Common myeloid progenitor, CD34-positive (primary cell): ENCODE results near the gene CTXN1.

ENCODE experiments used
- CTCF ChIA-PET: fragments of 350-600 bp; sonication (Branson Sonifier 250); formaldehyde crosslinking; loops from one replicate; lab custom pipeline; 2021; ENCODE audit warnings: antibody characterized with exemption; lab: Charles Lee
- POLR2A ChIA-PET: fragments of 350-600 bp; sonication (Branson Sonifier 250); formaldehyde crosslinking; loops from one replicate; lab custom pipeline; 2021; ENCODE audit warnings: antibody characterized with exemption; lab: Charles Lee
- DNase-seq, 3 donors: peaks; one replicate each; pipeline versions ENCODE4 v3.0.0 to v3.0.0-alpha.2; 2013
- H3K27ac ChIP-seq, 2 experiments: 1 replicate in 1 of 2; 2 replicates in 1 of 2; pipeline ENCODE4 v1.7.0; 2013; ENCODE audit warnings: inconsistent platforms in 2 of 2, low read length in 2 of 2, mild to moderate bottlenecking in 2 of 2, low read depth in 1 of 2, moderate library complexity in 1 of 2; ENCODE audit not compliant: severe bottlenecking in 2 of 2, insufficient read depth in 1 of 2, poor library complexity in 1 of 2
- H3K27me3 ChIP-seq, 5 experiments: replicated peaks in 2 of 5; 1 replicate in 3 of 5; 2 replicates in 2 of 5; pipeline versions ENCODE4 v1.6.1 to v1.7.0; 2013; ENCODE audit warnings: low read length in 4 of 5, mild to moderate bottlenecking in 2 of 5, moderate library complexity in 2 of 5, inconsistent platforms in 1 of 5; ENCODE audit not compliant: insufficient read depth in 5 of 5, control insufficient read depth in 4 of 5
- H3K36me3 ChIP-seq, 4 experiments: 1 replicate in 2 of 4; 2 replicates in 2 of 4; pipeline versions ENCODE4 v1.6.1 to v1.7.0; 2013; ENCODE audit warnings: low read length in 3 of 4, control low read depth in 1 of 4, mild to moderate bottlenecking in 1 of 4; ENCODE audit not compliant: control insufficient read depth in 4 of 4, insufficient read depth in 4 of 4
- H3K4me1 ChIP-seq, 4 experiments: 1 replicate in 3 of 4; 2 replicates in 1 of 4; pipeline versions ENCODE4 v1.6.1 to v1.7.1; 2013; ENCODE audit warnings: low read length in 3 of 4, mild to moderate bottlenecking in 3 of 4, control low read depth in 1 of 4, inconsistent platforms in 1 of 4, moderate library complexity in 1 of 4; ENCODE audit not compliant: control insufficient read depth in 4 of 4, insufficient read depth in 4 of 4; ENCODE audit errors: control extremely low read depth in 1 of 4
- H3K4me3 ChIP-seq, 7 experiments: 1 replicate in 4 of 7; 2 replicates in 3 of 7; pipeline versions ENCODE4 v1.5.1 to v1.7.0; 2013; ENCODE audit warnings: mild to moderate bottlenecking in 7 of 7, low read length in 6 of 7, moderate library complexity in 6 of 7, inconsistent platforms in 2 of 7, low read depth in 2 of 7, control low read depth in 1 of 7; ENCODE audit not compliant: insufficient read depth in 4 of 7, control insufficient read depth in 1 of 7; ENCODE audit errors: extremely low read depth in 1 of 7
- H3K9me3 ChIP-seq, 5 experiments: 1 replicate in 4 of 5; 2 replicates in 1 of 5; pipeline versions ENCODE4 v1.6.1 to v1.7.1; 2013; ENCODE audit warnings: low read length in 4 of 5, mild to moderate bottlenecking in 2 of 5, inconsistent platforms in 1 of 5, low read depth in 1 of 5, moderate library complexity in 1 of 5; ENCODE audit not compliant: control insufficient read depth in 4 of 5, insufficient read depth in 2 of 5; ENCODE audit errors: control extremely low read depth in 1 of 5
- WGBS: methylation state at CpG from one replicate; pipeline ENCODE4 v1.1.5; 2013; ENCODE audit not compliant: insufficient coverage; 5-methylcytosine and 5-hydroxymethylcytosine counted together

CTXN1 gene

DNA sequence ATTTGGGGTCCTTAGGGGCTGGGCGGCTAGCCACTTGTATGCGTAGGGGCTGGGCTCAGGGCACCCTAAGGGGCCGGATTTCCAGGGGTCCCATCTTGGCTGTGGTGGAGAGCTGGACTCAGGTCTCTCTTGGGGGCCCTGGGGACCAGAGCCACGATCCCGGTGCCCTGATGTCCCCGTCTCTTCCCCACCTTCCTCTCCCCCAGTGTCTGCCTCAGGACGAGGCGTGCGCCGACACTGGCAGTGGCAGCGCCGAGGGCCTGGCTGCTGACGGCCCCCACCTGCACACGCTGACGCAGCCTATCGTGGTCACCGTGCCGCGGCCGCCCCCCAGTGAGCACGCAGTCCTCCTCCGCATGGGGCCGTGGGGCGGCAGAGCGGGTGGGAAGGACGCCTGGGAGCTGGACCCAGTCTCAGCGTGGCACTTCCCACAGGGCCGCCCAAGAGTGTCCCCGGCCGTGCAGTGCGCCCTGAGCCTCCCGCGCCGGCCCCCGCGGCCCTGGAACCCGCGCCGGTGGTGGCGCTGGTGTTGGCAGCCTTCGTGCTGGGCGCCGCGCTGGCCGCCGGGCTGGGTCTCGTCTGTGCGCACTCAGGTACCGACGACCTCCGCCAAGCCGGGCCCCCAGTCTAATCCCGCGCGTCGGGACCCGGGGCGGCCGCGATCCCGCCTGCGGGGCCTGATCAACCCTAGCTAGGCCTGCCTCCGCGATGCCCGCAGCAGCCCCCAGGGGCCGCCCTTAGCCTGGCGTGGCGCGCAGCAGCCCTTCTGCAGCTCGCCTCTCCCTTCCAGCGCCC is 8.5 kb downstream of the CTXN1 start:
- CTCF ChIA-PET: interaction anchor here (0.9 to 4.0 kb wide), 12 partner anchors 9 to 65 kb away, joined by 3 to 20 read pairs (median 3); partner anchors contain the start of genes CTXN1 and MAP2K7
- peak overlapping the region in 4 of 7 experiments; percentile 41 to 61 (median 56) for H3K4me3 ChIP-seq
- H3K27me3 ChIP-seq: peaks cover 0 to 58% (median 15%) of the 10 kb centered on the region in 5 experiments
- H3K27ac ChIP-seq: no peak overlapping the region
- H3K4me1 ChIP-seq: peaks cover 0 to 51% (median 48%) of the 10 kb centered on the region in 4 experiments
- H3K36me3 ChIP-seq: peaks cover 0 to 13% (median 8%) of the 10 kb centered on the region in 4 experiments
- WGBS: under 1% methylated on average over 62 of the region's 71 CpGs
- DNase-seq: peak; percentile 70 to 79 (median 77)
- POLR2A ChIA-PET: interaction anchor here (0.7 to 1.0 kb wide), 2 partner anchors 14 to 16 kb away, joined by 3 read pairs; partner anchors contain the start of gene MAP2K7
- H3K9me3 ChIP-seq: no peaks in the 10 kb centered on the region

DNA sequence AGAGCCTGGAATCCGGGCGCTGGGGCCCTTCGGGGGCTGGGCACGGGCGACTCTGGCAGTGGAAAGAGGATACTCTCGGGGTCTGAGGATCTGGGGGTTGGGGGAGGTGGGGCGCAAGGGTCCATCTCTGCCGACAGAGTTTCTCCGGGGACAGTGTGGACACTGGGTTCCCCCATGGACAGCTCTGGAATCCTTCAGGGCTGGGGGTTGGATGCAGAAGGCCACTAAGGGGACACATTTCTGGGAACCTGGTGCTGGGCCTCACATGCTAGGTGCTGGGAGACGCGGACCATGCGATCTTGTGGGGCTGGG is 9.0 kb downstream of the CTXN1 start:
- Histone ChIP-seq H3K27me3 (peaks cover 0 to 58% (median 15%) of the 10 kb centered on the region in 5 experiments), H3K4me3 (peak overlapping the region in 4 of 7 experiments; percentile 19 to 61 (median 56)), H3K36me3 (peaks cover 2 to 12% (median 6%) of the 10 kb centered on the region in 4 experiments), H3K9me3 (no peaks in the 10 kb centered on the region), H3K27ac (no peak overlapping the region), H3K4me1 (peaks cover 0 to 50% (median 47%) of the 10 kb centered on the region in 4 experiments)
- CTCF ChIA-PET: interaction anchor here (0.9 to 2.9 kb wide), 6 partner anchors 11 to 64 kb away, joined by 3 to 20 read pairs (median 3); partner anchors contain the start of gene CTXN1
- DNase-seq: no peak
- WGBS: 4% methylated on average over 8 of the region's 12 CpGs
- POLR2A ChIA-PET: interaction anchor here (0.7 kb wide), 1 partner anchor 15 kb away, joined by 3 read pairs; no protein-coding TSS in a partner anchor

DNA sequence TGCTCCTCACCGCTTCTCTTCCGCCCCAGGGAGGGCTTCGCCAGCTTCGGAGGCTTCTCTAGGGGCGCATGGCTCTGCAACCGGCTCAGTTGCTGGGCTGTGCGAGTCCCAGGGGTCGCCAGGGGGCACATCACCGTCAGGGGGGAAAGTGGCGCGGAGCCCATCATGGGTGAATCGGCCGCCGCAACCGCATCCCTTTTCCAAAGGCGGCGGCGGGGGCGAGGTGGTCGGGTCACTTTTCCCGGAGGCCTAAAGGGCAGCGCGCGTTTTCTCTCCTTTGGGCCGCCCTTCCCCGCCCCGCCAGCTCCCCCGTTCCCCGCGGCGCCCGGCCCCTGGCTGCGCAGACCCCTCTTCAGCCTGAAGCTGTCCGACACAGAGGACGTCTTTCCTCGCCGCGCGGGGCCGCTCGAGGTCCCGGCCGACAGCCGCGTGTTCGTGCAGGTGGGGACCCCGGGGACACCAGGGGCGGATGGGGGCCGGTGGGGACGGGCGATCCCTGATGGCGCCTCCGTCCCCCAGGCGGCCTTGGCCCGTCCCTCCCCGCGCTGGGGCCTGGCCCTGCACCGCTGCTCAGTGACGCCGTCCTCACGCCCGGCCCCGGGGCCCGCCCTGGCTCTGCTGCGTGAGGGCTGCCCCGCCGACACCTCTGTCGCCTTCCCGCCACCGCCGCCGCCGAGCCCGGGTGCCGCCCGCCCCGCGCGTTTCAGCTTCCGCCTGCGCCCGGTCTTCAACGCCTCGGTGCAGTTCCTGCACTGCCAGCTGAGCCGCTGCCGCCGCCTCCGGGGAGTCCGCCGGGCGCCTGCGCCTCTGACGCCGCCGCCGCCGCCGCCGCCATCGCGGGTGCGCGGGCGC is 9.6 kb downstream of the CTXN1 start:
- peaks cover 0 to 45% (median 41%) of the 10 kb centered on the region in 4 experiments for H3K4me1 ChIP-seq
- H3K27ac ChIP-seq: no peak overlapping the region
- peaks cover 0 to 58% (median 15%) of the 10 kb centered on the region in 5 experiments for H3K27me3 ChIP-seq
- DNase-seq: peak in 2 of 3 donors; percentile 40 to 57
- H3K9me3 ChIP-seq: no peaks in the 10 kb centered on the region
- POLR2A ChIA-PET: interaction anchor here (0.7 to 0.8 kb wide), 2 partner anchors 15 to 28 kb away, joined by 3 to 5 read pairs; partner anchors contain the start of gene TIMM44
- peak overlapping the region in 5 of 7 experiments; percentile 23 to 56 (median 37) for H3K4me3 ChIP-seq
- CTCF ChIA-PET: interaction anchor here (0.6 to 2.9 kb wide), 7 partner anchors 8 to 341 kb away, joined by 3 to 20 read pairs (median 3); partner anchors contain the start of gene CTXN1
- peaks cover 5 to 18% (median 11%) of the 10 kb centered on the region in 4 experiments for H3K36me3 ChIP-seq
- under 1% methylated on average over 59 of the region's 104 CpGs for WGBS

DNA sequence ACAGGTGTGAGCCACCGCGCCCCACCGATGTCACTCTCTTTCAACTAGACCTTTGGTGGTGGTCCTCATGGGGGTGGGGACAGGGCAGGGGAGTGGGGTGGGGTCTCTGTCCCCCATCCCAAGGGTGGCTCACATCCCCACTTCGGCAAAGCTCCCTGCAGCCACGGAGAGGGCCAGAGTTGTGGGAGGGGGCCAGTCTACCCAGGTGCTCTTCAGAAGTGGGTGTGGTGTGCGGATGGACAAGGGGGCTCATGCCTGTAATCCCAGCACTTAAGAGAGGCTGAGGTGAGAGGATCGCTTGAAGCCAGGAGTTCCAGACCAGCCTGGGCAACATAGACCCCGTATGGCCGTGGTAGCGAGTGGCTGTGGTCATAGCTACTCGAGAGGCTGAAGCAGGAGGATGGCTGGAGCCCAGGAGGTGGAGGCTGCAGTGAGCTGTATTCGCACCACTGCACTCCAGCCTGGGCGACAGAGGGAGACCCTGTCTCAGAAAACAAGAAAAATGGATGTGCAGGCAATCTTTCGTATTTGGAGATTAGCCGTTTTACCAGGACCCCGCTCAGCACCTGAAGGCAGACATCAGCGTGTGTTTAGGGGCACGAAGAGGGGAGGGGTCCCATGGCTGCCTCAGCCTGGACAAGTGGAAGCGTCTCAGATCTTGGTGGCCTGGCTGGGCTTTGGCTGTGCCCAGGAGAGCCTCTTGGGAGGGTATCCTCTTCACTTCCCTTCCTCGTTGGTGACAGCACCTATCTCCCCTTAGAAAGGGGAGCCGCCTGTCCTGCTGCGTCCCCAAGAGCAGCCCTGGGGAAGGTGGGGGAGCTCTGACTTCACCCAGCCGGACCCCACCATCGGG is 10.5 kb downstream of the CTXN1 start:
- POLR2A ChIA-PET: interaction anchor here (0.8 kb wide), 1 partner anchor 28 kb away, joined by 5 read pairs; the partner anchor contains the start of gene TIMM44
- H3K9me3 ChIP-seq: no peaks in the 10 kb centered on the region
- peaks cover 8 to 26% (median 19%) of the 10 kb centered on the region in 4 experiments for H3K36me3 ChIP-seq
- H3K4me3 ChIP-seq: peak overlapping the region in 5 of 7 experiments; percentile 23 to 50 (median 37)
- CTCF ChIA-PET: interaction anchor here (0.6 to 2.0 kb wide), 4 partner anchors 9 to 342 kb away, joined by 3 to 7 read pairs (median 4); no protein-coding TSS in a partner anchor
- no peak for DNase-seq
- H3K27me3 ChIP-seq: peaks cover 0 to 58% (median 15%) of the 10 kb centered on the region in 5 experiments
- WGBS: 45% methylated on average over 20 of the region's 24 CpGs
- peaks cover 0 to 40% (median 36%) of the 10 kb centered on the region in 4 experiments for H3K4me1 ChIP-seq
- no peak overlapping the region for H3K27ac ChIP-seq

DNA sequence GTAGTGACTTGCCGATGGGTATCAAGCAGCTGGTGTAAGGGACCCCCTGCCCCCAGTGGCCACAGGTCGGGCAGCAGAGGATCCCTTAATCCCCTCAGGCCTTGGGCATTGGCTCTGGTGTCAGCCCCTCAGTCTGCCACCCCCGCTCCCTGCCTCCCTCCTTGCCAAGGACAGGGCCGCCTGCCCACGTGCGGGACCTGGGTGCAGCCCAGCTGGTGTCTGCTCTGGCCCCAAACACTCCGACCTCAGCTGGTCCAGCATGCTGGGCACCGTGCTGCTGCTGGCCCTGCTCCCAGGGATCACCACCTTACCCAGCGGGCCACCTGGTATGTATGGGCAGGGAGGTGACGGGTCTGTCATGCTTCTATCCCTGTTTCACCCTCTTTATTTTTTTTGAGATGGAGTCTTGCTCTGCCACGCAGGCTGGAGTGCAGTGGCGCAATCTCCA is 11.3 kb downstream of the CTXN1 start, which contains the start of gene TGFBR3L:
Gene TGFBR3L (plus strand): TSS at position 233 of the 448 bp plus-strand sequence.
- Histone ChIP-seq H3K36me3 (peaks cover 8 to 33% (median 27%) of the 10 kb centered on the region in 4 experiments), H3K27ac (no peak within 1 kb of the TSS), H3K9me3 (no peaks in the 10 kb centered on the region), H3K4me3 (no peak within 1 kb of the TSS), H3K4me1 (peaks cover 0 to 35% (median 31%) of the 10 kb centered on the region in 4 experiments), H3K27me3 (peaks cover 0 to 56% (median 15%) of the 10 kb centered on the region in 5 experiments)
- 97% methylated on average over 7 of the region's 12 CpGs for WGBS
- POLR2A ChIA-PET: no interaction called here
- CTCF ChIA-PET: interaction anchor here (2.0 kb wide), 1 partner anchor 9 kb away, joined by 7 read pairs; no protein-coding TSS in a partner anchor
- no peak for DNase-seq
